ENCODE results near the gene CDRT15L2.
"Not testable (repeated sequence)": the region's sequence is repeated elsewhere in the genome, so short reads cannot be mapped to it uniquely, and the experiment has no call there.

- not testable (repeated sequence) for TF ChIP-seq TCF4 (CRISPR knock-in tag; IDR thresholded peaks at IDR 0.05; ENCODE audit: borderline replicate concordance); CREB5 (CRISPR knock-in tag; IDR thresholded peaks at IDR 0.05; ENCODE audit: low read depth); ZNF70 (CRISPR knock-in tag; IDR thresholded peaks at IDR 0.05)
- TF ChIP-seq, protein P1, sequence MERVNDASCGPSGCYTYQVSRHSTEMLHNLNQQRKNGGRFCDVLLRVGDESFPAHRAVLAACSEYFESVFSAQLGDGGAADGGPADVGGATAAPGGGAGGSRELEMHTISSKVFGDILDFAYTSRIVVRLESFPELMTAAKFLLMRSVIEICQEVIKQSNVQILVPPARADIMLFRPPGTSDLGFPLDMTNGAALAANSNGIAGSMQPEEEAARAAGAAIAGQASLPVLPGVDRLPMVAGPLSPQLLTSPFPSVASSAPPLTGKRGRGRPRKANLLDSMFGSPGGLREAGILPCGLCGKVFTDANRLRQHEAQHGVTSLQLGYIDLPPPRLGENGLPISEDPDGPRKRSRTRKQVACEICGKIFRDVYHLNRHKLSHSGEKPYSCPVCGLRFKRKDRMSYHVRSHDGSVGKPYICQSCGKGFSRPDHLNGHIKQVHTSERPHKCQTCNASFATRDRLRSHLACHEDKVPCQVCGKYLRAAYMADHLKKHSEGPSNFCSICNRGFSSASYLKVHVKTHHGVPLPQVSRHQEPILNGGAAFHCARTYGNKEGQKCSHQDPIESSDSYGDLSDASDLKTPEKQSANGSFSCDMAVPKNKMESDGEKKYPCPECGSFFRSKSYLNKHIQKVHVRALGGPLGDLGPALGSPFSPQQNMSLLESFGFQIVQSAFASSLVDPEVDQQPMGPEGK (CRISPR knock-in tag; IDR thresholded peaks at IDR 0.05; ENCODE audit: borderline replicate concordance) = not testable (repeated sequence)
Measured at GRCh38 chr17:20565245-20565644, 14.3 kb upstream of the CDRT15L2 start.
